NCI-H226 (cell line): ENCODE results near the gene SSBP3.
"Not testable (repeated sequence)": the region's sequence is repeated elsewhere in the genome, so short reads cannot be mapped to it uniquely, and the experiment has no call there.

Source experiments
- DNase-seq: peaks from one replicate; pipeline ENCODE4 v3.0.0-alpha.2; 2015

The SSBP3 gene

DNA sequence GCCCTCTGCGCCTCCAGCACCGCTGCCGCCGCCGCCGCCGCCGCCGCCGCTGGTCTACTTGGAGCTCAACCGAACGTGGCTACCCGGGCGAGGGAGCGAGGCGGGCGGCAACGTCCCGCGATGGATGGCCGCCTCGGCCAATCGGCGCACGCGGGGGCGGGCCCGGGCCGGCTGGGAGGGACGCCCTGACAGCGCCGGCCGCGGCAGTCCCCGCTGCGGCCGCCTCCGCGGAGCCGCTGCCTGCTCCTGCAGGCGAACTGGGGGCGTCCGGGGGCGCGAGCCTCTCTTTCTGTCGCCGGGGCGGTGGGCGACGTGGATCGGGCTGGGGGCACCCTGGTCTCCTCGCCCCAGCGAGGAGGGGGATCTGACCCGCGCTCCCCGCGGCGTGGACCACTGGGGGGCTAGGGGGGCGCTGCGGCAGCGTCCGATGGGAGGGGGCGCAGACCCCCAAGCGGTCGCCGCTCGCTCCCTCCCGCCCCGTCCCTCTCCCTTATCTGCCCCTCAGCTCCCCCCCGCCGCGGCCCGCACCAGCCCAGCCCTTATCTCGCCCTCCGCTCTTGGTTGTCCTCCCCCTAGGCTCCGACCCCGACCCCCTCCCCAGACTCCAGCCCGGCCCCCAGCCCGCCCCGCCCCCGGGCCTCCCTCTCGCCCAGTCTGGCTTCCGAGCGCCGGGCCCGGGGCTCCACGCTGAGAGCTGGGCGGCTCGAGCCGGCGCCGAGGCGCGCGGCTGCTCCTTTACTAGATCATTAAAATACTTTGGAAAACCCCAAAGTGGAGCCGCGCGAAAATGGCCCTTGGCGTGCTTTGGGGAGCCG lies at the start of gene SSBP3:
Gene SSBP3, minus strand, starts transcription at position 56 of the 815 bp plus-strand sequence.
- peak; percentile 91 for DNase-seq

DNA sequence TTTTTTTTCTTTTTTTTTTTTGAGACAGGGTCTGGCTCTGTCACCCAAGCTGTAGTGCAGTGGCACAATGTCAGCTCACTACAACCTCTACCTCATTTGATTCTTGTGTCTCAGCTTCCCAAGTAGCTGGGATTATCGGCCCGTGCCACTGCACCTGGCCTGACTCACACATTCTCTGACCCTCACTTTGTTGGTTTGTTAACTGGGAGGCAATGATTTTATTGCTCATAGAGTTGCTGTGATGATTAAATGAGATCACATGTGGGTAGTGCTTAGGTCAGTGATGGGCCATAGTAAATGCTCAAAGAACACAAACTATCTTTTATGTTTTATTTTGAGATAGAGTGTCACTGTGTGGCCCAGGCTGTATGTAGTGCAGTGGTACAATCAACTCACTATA lies 47.3 kb upstream of the SSBP3 start:
- no peak for DNase-seq

DNA sequence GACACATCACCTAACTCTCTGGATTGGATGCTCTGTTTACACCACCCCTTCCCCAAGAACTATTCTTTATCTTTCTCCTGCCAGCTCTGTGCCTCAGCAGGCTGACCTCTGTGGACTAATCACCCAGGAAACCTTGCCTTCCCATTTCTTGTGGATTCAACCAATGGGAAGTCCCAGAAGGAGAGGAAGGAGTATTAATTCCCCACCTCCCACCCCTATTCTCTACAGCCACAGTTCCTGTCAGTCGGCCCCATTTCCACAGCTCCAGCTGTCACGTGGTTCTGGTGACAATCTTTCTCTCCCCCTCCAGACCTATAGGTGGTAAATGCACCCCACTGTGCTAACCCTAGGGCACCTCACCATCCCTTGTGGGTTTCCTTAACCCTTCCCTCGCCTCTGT lies 46.8 kb upstream of the SSBP3 start:
- no peak for DNase-seq

DNA sequence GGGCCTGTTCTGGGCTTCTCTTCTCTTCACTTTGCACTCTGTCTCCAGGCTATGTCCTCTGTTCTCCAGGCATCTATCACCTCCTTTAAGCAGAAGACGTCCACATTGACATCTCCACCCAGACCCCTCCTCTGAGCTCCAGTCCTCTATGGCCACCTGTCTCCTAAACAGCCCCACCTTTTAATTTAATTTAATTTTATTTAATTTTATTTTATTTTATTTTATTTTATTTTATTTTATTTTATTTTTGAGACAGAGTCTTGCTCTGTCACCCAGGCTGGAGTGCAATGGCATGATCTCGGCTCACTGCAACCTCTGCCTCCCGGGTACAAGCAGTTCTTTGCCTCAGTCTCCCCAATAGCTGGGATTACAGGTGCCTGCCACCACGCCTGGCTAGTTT lies 43.2 kb upstream of the SSBP3 start:
- DNase-seq: not testable (repeated sequence)

DNA sequence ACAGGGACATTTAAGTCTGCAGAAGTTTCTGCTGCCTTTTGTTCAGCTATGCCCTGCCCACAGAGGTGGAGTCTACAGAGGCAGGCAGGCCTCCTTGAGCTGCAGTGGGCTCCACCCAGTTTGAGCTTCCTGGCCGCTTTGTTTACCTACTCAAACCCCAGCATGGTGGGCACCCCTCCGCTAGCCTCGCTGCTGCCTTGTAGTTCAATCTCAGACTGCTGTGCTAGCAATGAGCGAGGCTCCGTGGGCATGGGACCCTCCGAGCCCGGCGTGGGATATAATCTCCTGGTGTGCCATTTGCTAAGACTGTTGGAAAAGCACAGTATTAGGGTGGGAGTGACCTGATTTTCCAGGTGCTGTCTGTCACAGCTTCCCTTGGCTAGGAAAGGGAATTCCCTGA lies 42.6 kb upstream of the SSBP3 start:
- DNase-seq: not testable (repeated sequence)

DNA sequence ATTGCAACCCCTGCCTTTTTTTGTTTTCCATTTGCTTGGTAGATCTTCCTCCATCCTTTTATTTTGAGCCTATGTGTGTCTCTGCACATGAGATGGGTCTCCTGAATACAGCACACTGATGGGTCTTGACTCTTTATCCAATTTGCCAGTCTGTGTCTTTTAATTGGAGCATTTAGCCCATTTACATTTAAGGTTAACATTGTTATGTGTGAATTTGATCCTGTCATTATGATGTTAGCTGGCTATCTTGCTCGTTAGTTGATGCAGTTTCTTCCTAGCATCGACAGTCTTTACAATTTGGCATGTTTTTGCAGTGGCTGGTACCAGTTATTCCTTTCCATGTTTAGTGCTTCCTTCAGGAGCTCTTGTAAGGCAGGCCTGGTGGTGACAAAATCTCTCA lies 40.9 kb upstream of the SSBP3 start:
- DNase-seq: not testable (repeated sequence)

DNA sequence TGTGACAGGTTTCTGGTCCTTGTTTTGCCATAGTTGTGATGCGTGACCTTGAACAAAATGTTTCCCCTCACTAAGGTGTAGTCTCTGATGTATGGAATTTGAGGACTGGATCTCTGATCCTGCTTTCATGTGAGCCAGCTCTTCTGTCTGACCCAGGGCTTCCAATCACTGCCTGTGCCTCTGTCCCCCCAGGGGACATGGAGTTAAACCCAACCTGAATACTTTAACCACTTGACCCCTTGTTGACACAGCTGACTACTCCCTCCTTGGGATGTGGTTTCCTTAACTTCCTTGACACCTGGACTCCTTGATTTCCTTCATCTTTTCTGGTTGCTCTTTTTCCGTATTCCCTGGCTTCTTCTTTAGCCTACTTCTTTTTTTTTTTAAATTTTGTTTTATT lies 36.0 kb upstream of the SSBP3 start:
- no peak for DNase-seq

DNA sequence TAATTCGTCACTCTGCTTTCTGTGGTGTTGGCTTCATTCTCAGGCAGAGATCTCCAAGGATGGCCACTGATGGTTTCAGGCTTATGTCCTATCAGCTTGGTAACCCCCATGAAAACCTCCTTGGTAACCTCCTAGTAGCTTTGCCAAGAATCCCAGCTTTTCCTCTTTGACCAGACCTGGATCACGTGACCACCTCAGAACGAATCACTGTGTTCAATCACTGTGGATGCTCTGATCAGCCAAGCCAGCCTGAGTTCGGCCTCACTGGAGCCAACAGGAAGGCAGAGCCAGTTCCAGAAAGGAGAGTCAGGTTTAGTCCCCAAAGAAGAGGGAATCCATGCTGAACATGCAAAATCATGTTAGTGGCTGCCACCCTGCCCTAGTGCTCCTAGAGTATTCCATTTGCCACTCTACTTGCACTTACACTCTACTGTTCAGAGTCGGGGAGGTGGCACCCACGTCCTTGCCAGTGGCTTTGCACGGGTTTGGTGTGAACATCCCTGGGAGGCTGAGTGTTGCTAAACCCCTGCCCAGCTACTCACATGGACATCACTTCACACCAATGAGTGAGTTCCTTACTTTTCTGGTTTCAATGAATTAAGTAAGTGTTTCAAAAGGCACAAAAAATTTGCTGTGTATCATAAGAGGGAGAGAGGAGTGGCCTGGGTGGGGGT lies 33.5 kb upstream of the SSBP3 start:
- DNase-seq: no peak

DNA sequence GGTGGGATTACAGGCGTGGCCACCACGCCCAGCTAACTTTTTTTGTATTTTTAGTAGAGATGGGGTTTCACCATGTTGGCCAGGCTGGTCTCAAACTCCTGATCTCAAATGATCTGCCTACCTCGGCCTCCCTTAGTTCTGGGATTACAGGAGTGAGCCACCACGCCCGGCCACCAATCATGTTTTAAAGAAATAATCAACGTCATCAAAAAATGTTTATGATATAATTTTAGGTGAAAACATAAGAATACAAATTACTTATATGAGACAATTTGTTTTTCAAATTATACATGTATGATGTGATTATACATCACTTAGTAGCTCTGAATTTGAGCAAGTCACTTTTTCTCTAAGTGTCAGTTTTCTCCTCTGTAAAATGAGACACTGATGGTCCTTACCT lies 31.6 kb upstream of the SSBP3 start:
- no peak for DNase-seq

DNA sequence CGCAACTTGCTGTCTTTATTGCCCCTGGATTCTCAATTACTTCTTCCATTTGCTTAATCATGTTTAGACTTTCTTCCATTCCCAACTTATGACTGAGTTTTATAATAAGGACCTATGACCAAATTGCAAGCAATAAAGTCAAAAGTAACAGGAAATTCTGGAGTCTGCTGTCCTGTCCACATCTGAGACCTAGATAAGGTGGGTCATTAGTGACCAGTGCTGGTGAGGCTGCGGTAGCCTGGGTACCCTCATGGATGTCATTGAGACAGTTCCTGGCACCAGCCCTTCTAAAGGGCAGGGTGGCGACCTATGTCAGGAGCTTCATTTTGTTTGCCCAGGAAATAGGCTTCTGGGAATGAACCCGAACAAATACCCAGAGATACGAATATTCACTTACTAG lies 30.6 kb upstream of the SSBP3 start:
- DNase-seq: no peak

DNA sequence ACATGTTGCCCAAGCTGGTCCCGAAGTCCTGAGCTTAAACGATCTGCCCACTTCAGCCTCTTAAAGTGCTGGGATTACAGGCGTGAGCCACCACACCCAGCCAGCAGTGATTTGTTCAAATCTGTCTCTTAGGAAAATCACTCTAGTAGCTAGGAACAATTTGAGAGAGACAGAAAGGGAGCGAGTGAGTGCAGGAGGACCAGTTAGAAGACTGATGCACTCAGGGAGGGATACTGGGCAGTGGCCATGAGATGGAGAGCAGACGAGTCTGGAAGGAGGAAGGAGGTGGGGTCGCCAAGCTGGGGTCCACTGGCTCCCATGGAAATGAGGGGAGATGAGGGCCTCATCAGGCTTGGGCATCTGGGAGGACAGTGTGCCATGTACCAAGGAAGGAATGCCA lies 23.6 kb upstream of the SSBP3 start:
- no peak for DNase-seq

DNA sequence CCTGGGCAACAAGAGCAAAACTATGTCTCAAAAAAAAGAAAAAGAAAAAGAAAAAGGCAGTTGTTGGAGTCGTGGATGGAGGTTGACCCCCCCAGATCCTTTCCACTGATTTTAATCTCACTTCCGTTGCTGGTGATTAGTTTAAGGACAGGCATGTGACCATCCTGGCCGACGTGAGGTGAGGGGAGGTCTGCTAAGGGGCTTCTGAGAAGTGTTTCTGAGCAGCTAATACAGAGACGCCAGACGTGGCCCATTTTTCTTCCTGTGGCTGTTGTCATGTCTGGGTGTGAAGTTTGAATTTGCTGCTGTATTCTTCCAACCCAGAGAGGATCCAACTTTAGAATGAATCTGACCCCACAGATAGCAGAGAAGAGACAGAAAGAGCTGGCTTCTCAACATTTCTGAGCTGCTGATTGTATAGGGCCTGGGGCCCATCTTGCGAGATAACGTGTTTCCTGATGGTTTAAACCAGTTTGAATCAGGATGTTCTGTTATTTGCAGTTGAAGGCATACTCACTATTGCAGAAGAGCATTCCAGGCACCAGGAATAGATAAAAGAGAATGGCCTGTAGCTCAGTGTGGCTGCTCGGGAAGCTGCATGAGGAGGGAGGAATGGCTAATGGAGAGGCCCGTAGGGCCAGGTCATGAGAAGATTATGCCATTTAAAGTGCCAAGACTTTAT lies 22.8 kb upstream of the SSBP3 start:
- no peak for DNase-seq

DNA sequence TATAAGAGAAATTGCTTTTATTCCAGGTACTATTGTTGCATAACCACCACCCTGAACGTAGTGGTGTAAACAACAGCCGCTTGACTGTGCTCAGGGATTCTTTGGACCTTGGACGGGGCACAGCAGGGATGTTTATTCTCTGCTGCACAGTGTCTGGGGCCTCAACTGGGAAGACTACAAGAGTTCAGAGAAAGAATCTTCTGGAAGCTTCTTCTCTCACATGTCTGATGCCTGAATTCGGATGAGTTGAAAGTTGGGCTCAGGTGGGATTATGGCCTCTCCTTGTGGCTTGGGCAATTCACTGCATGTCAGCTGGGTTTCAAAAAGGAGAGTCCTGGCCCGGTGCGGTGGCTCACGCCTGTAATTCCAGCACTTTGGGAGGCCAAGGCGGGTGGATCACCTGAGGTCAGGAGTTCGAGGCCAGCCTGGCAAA lies 19.0 kb upstream of the SSBP3 start:
- DNase-seq: no peak

DNA sequence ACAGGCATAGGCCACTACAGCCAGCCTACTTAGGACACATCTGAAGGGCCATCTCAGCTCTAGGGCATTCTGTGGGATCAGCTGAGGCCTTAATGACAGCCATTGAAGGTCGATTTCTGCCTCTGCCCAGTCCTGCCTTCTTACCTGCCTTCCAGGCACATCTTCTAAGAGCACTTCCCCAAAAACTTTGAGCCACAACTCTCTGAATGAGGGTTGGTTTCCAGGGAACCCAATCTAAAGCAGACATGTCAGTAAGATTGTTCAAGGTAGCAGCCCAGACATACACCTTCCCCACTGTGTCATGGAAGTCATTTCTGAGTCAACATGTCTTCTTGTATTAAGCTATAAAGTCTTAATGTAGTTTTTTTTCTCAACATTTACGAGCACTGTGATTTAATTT lies 18.2 kb upstream of the SSBP3 start:
- no peak for DNase-seq

DNA sequence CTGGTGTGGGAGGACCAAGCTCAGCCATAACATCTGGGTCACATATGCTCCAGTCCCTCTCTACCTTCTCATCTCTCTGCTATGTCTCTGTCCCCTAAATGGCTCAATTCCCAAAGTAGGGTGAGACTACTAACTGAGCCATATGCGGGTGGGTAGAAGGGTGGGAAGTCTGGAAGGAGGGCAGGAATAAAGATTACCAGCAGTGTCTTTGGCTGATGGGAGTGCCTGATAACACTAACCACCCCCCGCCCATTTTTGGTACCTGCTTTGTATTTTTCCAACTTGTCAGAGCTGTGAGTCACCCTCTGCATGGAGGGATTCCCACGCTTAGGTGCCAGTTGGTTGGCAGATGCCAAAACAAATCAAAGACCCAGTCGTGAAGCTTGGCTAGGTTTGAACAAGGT lies 14.9 kb upstream of the SSBP3 start:
- peak; percentile 11 for DNase-seq

DNA sequence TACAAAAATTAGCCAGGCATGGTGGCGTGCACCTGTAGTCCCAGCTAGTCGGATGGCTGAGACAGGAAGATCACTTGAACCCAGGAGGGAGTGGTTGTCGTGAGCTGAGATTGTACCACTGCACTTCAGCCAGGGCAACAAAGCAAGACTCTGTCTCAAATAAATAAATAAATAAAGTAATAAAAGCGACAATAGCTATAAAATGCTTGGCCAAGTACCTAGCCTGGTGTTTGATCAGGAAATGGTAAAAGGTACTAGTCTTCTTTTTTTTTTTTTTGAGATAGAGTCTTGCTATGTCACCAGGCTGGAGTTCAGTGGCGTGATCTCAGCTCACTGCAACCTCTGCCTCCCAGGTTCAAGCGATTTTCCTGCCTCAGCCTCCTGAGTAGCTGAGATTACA lies 12.4 kb upstream of the SSBP3 start:
- not testable (repeated sequence) for DNase-seq

DNA sequence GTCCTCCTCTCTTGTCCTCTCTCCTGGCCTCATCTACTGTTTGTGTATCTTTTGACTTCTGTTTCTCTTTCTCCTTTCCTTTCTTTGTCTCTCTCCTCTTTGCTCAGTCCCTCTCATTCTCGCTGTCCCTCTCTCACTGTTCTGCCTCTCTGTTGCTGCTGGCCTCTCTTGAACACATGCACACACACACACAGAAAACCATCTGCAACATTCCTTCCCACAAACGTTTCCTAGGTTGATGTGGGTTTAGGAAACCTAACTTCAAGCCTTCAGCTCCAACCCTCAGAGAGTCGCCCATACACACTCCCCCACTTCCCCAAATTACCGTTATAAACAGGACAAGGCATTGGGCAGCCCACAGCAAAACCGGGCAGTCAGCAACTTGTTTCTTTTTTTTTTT lies 10.9 kb upstream of the SSBP3 start:
- no peak for DNase-seq

DNA sequence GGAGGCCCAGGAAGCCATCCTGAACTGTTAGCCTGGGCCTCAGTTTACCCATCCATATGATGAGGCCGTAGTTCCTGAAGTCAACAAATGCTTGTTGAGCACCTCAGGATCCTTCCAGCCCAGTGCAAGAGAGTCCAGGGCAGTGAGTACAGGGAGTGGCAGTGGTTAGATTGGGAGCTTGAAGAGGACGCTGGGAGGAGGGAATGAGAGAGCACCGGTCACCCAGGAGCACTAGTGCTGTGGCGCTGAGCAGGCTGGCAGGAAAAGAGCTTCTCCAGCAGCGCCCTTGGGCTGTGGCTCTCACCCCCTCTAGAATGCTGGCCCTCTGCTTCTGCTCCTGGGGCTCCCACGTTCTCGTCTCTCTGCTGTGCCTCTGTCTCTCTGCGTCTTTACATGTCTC lies 10.2 kb upstream of the SSBP3 start:
- DNase-seq: no peak

DNA sequence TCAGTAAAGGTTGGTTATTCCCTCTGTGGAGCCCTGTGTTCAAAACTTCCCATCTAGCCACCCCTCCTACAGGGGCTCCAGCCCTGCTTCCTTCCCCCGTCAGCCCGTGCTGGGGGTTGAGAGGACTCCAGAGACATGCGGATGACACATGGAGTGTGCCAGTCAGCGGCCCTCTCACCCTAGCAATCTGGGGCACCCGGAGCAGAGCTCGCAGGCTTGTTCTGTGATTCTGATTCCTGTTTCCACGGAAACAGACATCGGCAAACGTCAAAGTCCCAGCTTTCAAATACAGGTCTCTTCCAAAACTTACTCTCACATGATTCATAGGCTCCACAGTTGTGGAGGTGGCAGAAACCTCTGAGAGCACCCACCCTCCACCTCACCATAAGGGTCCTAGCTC lies 9.8 kb upstream of the SSBP3 start:
- no peak for DNase-seq

DNA sequence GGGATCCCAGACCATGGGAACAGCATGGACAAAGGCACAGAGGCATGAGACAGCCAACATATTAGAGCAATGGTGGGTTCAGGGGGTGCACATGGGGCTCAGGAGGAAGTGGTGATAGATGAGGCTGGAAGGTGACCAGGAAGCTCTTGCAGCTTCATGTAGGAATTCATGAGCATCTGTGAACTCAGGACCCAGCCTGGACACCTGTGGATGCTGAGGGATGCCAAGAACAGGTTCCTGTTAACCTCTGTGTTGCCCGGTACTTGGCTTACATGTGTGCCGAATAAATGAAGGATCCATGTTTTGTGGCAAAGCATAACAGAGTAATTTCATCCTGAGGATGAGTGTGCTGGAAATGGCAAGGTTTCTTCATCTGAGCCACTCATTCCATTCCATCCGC lies 9.3 kb upstream of the SSBP3 start:
- DNase-seq: no peak

DNA sequence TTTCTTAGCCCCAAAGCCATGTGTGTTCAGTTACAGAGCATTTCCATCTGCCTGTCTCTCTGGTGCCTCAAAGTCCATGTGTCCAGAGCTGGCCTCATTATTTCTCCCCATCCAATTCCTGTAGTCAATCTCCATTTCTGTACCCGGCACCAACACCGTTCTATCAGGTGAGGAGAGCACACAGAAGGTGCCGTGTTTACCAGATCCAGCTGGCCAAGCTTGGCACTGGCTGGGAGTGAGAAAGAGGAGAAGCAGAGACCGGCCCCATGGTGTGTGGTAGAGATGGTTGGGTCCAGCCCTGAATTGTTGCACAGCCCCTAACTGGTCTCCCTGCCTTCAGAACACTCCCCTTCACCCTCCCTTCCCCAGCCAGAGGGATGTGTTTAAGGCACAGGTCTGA lies 7.5 kb upstream of the SSBP3 start:
- DNase-seq: no peak

DNA sequence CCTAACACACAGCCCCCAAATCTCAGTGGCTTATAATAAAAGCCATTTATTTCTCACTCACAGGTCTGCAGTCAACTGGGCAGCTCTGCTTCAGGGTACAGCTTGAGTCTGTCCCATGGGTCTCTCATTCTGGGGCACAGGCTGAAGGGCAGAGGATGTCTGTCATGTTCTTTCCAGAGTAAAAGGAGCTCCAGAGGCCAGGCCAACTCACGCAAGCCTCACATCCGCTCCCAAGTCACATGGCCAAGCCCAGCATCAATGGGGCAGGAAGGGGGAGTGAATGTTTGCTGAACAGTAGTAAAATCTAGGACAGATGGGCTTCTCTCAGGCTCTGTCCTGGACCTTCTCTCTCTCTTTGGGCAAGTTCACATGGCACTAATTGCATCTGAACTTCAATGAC lies 7.1 kb upstream of the SSBP3 start:
- no peak for DNase-seq

DNA sequence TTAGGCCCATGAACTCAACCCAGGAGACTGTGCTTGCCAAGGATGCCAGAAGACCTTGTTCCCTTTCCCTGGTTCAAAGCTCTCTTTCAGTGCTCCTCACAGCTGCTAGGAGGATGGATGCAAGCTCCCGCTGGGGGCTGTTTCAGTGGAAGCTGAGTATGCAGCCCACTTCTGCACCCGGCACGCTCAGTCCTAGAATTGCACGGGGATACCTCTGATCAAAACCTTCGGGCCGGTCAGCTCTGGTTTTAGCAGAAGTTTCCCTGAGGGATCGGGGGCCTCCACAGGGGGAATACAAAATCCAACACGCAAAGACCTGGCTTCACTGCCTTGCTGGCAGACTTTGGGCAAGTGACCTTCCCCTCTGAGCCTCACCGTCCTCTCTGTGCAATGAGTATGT lies 4.2 kb upstream of the SSBP3 start:
- DNase-seq: no peak
